Measurements from ENCODE around the gene PTCD1.

DNA sequence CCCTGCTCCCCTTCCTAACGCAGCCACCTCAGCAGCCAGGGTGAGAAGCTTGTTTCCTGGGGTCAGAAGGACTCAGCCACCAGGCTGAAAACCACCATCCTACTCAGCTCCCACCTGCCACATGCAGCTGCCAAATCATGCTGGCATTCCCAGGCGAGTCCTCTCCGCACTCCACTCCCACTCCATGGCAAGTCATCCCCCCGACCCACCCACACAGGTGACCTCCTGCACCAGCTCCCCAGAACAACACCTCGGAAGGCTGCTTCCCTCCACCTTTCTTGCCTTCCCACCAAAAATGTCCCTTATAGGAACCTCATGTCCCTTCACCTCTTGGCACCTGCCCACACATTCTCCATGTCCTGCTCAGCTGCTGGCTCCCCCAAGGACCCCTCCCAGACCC, 34.8 kb downstream of the PTCD1 start:
- TF ChIP-seq HDGF (IDR thresholded peaks at IDR 0.05; ENCODE audit: borderline replicate concordance) (no peak), FOXK2 (IDR thresholded peaks at IDR 0.05) (no peak), ZNF384 (IDR thresholded peaks at IDR 0.05) (no peak), SP1 (IDR thresholded peaks at IDR 0.05) (no peak), CTBP1 (IDR thresholded peaks at IDR 0.05; ENCODE audit: borderline replicate concordance) (no peak)
- TF ChIP-seq, protein P1, sequence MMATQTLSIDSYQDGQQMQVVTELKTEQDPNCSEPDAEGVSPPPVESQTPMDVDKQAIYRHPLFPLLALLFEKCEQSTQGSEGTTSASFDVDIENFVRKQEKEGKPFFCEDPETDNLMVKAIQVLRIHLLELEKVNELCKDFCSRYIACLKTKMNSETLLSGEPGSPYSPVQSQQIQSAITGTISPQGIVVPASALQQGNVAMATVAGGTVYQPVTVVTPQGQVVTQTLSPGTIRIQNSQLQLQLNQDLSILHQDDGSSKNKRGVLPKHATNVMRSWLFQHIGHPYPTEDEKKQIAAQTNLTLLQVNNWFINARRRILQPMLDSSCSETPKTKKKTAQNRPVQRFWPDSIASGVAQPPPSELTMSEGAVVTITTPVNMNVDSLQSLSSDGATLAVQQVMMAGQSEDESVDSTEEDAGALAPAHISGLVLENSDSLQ (IDR thresholded peaks at IDR 0.05) = no peak
